ENCODE measurements around the gene AURKAIP1. TPM values are rescaled to one million over a fixed set of nuclear protein-coding genes. Genes with fewer than 3 reads are reported as not detected.

Gene AURKAIP1
- total and polyA plus RNA-seq, 2 of the 13 experiments (the other 11 are each of a cell fraction or from before 2014, with no cell fraction given), result 69.5 to 175 TPM

DNA sequence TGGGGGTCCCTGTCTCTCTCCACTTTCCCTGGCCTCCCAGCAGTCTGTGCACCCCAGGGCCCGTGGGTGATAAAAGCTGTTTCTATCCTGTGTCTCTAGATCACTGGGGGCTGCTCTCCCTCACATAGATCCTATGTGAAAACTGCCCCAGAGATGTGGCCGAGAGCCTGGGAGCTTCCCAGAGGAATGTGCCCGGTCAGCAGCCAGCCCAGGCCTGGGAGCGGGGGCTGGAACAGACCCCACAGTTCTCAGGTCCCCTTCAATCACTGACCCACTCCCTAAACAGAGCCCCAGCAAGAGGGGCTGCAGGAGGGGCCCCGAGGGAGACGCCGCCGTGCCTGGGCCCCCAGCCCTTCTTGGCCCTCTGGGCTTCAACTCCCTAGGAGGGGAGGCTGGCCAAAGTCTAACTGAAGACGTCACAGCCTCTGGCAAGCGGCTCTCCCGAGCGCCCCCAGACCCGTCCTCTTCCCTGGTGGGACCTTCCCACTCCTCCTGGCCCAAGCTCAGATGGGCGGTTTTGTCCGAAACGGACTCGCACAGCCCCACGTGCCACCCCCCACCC, 17.1 kb downstream of the AURKAIP1 start (continued):
- TF ChIP-seq, protein P1, sequence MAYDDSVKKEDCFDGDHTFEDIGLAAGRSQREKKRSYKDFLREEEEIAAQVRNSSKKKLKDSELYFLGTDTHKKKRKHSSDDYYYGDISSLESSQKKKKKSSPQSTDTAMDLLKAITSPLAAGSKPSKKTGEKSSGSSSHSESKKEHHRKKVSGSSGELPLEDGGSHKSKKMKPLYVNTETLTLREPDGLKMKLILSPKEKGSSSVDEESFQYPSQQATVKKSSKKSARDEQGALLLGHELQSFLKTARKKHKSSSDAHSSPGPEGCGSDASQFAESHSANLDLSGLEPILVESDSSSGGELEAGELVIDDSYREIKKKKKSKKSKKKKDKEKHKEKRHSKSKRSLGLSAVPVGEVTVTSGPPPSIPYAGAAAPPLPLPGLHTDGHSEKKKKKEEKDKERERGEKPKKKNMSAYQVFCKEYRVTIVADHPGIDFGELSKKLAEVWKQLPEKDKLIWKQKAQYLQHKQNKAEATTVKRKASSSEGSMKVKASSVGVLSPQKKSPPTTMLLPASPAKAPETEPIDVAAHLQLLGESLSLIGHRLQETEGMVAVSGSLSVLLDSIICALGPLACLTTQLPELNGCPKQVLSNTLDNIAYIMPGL (CRISPR knock-in tag; IDR thresholded peaks at IDR 0.05; ENCODE audit: borderline replicate concordance in 1 of 2, low read depth in 1 of 2), result no peak; a peak in 1 of 4 replicates
- TF ChIP-seq, protein P2, sequence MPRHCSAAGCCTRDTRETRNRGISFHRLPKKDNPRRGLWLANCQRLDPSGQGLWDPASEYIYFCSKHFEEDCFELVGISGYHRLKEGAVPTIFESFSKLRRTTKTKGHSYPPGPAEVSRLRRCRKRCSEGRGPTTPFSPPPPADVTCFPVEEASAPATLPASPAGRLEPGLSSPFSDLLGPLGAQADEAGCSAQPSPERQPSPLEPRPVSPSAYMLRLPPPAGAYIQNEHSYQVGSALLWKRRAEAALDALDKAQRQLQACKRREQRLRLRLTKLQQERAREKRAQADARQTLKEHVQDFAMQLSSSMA (CRISPR knock-in tag; IDR thresholded peaks at IDR 0.05), result no peak
- TF ChIP-seq, protein P3, sequence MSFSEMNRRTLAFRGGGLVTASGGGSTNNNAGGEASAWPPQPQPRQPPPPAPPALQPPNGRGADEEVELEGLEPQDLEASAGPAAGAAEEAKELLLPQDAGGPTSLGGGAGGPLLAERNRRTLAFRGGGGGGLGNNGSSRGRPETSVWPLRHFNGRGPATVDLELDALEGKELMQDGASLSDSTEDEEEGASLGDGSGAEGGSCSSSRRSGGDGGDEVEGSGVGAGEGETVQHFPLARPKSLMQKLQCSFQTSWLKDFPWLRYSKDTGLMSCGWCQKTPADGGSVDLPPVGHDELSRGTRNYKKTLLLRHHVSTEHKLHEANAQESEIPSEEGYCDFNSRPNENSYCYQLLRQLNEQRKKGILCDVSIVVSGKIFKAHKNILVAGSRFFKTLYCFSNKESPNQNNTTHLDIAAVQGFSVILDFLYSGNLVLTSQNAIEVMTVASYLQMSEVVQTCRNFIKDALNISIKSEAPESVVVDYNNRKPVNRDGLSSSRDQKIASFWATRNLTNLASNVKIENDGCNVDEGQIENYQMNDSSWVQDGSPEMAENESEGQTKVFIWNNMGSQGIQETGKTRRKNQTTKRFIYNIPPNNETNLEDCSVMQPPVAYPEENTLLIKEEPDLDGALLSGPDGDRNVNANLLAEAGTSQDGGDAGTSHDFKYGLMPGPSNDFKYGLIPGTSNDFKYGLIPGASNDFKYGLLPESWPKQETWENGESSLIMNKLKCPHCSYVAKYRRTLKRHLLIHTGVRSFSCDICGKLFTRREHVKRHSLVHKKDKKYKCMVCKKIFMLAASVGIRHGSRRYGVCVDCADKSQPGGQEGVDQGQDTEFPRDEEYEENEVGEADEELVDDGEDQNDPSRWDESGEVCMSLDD (CRISPR knock-in tag; IDR thresholded peaks at IDR 0.05; ENCODE audit: borderline replicate concordance), result no peak
- TF ChIP-seq ZNF543 (CRISPR knock-in tag; IDR thresholded peaks at IDR 0.05) (0 out of 2 replicates have a peak, but pooled peaks have one; percentile 37), POLR2AphosphoS2 (IDR thresholded peaks at IDR 0.05; ENCODE audit: low read depth, low read length) (no peak), SAFB2 (CRISPR knock-in tag; IDR thresholded peaks at IDR 0.05; ENCODE audit: borderline replicate concordance, low read depth) (0 out of 2 replicates have a peak, but pooled peaks have one; percentile 3), FOXA3 (CRISPR knock-in tag; IDR thresholded peaks at IDR 0.05) (no peak), SIX4 (CRISPR knock-in tag; IDR thresholded peaks at IDR 0.05) (no peak), EED (CRISPR knock-in tag; IDR thresholded peaks at IDR 0.05) (0 out of 2 replicates have a peak, but pooled peaks have one; percentile 26), RXRB (CRISPR knock-in tag; IDR thresholded peaks at IDR 0.05; ENCODE audit: borderline replicate concordance) (no peak), ZNF772 (CRISPR knock-in tag; IDR thresholded peaks at IDR 0.05) (no peak), PHF8 (CRISPR knock-in tag; IDR thresholded peaks at IDR 0.05) (0 out of 2 replicates have a peak, but pooled peaks have one; percentile 1), TOE1 (CRISPR knock-in tag; IDR thresholded peaks at IDR 0.05) (no peak), FOXC1 (CRISPR knock-in tag; IDR thresholded peaks at IDR 0.05; ENCODE audit: borderline replicate concordance) (no peak), NKX3-1 (CRISPR knock-in tag; IDR thresholded peaks at IDR 0.05) (no peak)
- TF ChIP-seq, protein P4, sequence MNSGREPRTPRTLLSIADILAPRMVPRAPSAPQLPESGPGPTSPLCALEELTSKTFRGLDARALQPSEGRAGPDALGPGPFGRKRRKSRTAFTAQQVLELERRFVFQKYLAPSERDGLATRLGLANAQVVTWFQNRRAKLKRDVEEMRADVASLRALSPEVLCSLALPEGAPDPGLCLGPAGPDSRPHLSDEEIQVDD (CRISPR knock-in tag; IDR thresholded peaks at IDR 0.05; ENCODE audit: borderline replicate concordance), result no peak
- TF ChIP-seq, protein P5, sequence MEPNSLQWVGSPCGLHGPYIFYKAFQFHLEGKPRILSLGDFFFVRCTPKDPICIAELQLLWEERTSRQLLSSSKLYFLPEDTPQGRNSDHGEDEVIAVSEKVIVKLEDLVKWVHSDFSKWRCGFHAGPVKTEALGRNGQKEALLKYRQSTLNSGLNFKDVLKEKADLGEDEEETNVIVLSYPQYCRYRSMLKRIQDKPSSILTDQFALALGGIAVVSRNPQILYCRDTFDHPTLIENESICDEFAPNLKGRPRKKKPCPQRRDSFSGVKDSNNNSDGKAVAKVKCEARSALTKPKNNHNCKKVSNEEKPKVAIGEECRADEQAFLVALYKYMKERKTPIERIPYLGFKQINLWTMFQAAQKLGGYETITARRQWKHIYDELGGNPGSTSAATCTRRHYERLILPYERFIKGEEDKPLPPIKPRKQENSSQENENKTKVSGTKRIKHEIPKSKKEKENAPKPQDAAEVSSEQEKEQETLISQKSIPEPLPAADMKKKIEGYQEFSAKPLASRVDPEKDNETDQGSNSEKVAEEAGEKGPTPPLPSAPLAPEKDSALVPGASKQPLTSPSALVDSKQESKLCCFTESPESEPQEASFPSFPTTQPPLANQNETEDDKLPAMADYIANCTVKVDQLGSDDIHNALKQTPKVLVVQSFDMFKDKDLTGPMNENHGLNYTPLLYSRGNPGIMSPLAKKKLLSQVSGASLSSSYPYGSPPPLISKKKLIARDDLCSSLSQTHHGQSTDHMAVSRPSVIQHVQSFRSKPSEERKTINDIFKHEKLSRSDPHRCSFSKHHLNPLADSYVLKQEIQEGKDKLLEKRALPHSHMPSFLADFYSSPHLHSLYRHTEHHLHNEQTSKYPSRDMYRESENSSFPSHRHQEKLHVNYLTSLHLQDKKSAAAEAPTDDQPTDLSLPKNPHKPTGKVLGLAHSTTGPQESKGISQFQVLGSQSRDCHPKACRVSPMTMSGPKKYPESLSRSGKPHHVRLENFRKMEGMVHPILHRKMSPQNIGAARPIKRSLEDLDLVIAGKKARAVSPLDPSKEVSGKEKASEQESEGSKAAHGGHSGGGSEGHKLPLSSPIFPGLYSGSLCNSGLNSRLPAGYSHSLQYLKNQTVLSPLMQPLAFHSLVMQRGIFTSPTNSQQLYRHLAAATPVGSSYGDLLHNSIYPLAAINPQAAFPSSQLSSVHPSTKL (CRISPR knock-in tag; IDR thresholded peaks at IDR 0.05), result no peak
- TF ChIP-seq, protein P6, sequence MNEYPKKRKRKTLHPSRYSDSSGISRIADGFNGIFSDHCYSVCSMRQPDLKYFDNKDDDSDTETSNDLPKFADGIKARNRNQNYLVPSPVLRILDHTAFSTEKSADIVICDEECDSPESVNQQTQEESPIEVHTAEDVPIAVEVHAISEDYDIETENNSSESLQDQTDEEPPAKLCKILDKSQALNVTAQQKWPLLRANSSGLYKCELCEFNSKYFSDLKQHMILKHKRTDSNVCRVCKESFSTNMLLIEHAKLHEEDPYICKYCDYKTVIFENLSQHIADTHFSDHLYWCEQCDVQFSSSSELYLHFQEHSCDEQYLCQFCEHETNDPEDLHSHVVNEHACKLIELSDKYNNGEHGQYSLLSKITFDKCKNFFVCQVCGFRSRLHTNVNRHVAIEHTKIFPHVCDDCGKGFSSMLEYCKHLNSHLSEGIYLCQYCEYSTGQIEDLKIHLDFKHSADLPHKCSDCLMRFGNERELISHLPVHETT (CRISPR knock-in tag; conservative IDR thresholded peaks at IDR 0.05), result no peak
